Peyer's patch (tissue), 4 donors: ENCODE measurements around the gene EPHB1. TPM values are rescaled to one million over a fixed set of nuclear protein-coding genes. Genes with fewer than 3 reads are reported as not detected.

Source experiments
- DNase-seq, 3 donors: peaks; one replicate each; pipeline ENCODE4 v3.0.0-alpha.2; 2017 to 2019
- H3K27ac ChIP-seq, 4 donors: fragments of 200-600 bp; sonication (generic); one replicate each; pipeline ENCODE4 v1.5.1; 2016 to 2019
- H3K27me3 ChIP-seq, 2 donors: fragments of 200-600 bp; sonication (generic); one replicate each; pipeline ENCODE4 v1.5.1; 2019
- H3K36me3 ChIP-seq, 3 donors: fragments of 200-600 bp; sonication (generic); one replicate each; pipeline ENCODE4 v1.5.1; 2016 to 2019
- H3K4me1 ChIP-seq, 4 donors: fragments of 200-600 bp; sonication (generic); one replicate each; pipeline ENCODE4 v1.5.1; 2016 to 2019
- H3K4me3 ChIP-seq, 4 donors: fragments of 200-600 bp; sonication (generic); 1 replicate in 3 of 4; 2 replicates in 1 of 4; pipeline ENCODE4 v1.5.1; 2016 to 2019; ENCODE audit warnings: mild to moderate bottlenecking in 1 of 4
- H3K9me3 ChIP-seq, 4 donors: fragments of 200-600 bp; sonication (generic); one replicate each; pipeline ENCODE4 v1.5.1; 2016 to 2019; ENCODE audit warnings: mild to moderate bottlenecking in 1 of 4
- CTCF ChIP-seq, 6 experiments: fragments of 450-650 bp in 4 of 6; fragments of 200-600 bp in 2 of 6; sonication (generic) in 1 of 6; IDR thresholded peaks; one replicate each; pipeline ENCODE4 v1.5.1; 2017 to 2019; ENCODE audit warnings: antibody characterized with exemption in 6 of 6, mild to moderate bottlenecking in 3 of 6, moderate library complexity in 1 of 6
- POLR2A ChIP-seq, 2 donors: fragments of 450-650 bp; IDR thresholded peaks; one replicate each; pipeline ENCODE4 v1.5.1; 2017; ENCODE audit warnings: antibody characterized with exemption in 2 of 2, mild to moderate bottlenecking in 2 of 2, moderate library complexity in 2 of 2
- total RNA-seq, 4 donors: library from RNA; depleted of rRNA; stranded (reverse); fragments of >200 nt; gene quantifications; one replicate each; pipeline ENCODE4 v1.1.0, GENCODE V29; 2016

EPHB1 gene
- total RNA-seq, 4 donors from 2014 or later: 0.18 to 3.2 (median 0.68) TPM

DNA sequence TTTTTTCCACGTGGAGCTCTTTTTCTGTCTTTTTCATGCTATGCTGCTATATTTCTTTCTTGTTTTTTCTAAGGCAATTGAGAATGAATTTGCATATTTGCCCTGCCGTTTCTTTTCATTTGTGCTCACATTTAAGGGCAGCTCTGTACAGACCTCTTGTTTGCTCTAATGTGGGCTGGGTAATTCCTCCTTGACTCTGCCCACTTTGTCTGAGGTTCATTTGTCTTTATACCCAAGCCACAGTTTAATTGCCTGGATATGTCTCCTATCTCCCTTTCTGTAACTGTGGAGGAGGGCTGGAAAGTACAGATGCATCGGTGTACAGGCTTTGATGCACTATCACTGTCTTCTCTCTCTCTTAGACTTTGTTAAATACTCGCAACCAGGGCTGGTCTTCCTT is 195.9 kb downstream of the EPHB1 start:
- H3K4me1 ChIP-seq: no peaks in the 10 kb centered on the region
- H3K9me3 ChIP-seq: no peaks in the 10 kb centered on the region
- H3K36me3 ChIP-seq: no peaks in the 10 kb centered on the region
- H3K4me3 ChIP-seq: no peak overlapping the region
- no peaks in the 10 kb centered on the region for H3K27me3 ChIP-seq
- no peak for TF ChIP-seq POLR2A (IDR thresholded peaks at IDR 0.05)
- no peak for TF ChIP-seq CTCF (IDR thresholded peaks at IDR 0.05)
- no peak overlapping the region for H3K27ac ChIP-seq
- DNase-seq: no peak

GRCh38 chr3:134991472-134992010 is 196.5 kb downstream of the EPHB1 start:
- TF ChIP-seq POLR2A (IDR thresholded peaks at IDR 0.05) (no peak), CTCF (IDR thresholded peaks at IDR 0.05) (no peak)
- Histone ChIP-seq H3K9me3 (no peaks in the 10 kb centered on the region), H3K27ac (no peak overlapping the region), H3K36me3 (no peaks in the 10 kb centered on the region), H3K4me3 (no peak overlapping the region), H3K4me1 (no peaks in the 10 kb centered on the region), H3K27me3 (no peaks in the 10 kb centered on the region)
- no peak for DNase-seq

GRCh38 chr3:134992180-134992579 is 197.1 kb downstream of the EPHB1 start:
- Histone ChIP-seq H3K27ac (no peak overlapping the region), H3K36me3 (no peaks in the 10 kb centered on the region), H3K27me3 (no peaks in the 10 kb centered on the region), H3K9me3 (no peaks in the 10 kb centered on the region), H3K4me3 (no peak overlapping the region), H3K4me1 (no peaks in the 10 kb centered on the region)
- no peak for DNase-seq
- no peak for TF ChIP-seq CTCF (IDR thresholded peaks at IDR 0.05)
- TF ChIP-seq POLR2A (IDR thresholded peaks at IDR 0.05): no peak

DNA sequence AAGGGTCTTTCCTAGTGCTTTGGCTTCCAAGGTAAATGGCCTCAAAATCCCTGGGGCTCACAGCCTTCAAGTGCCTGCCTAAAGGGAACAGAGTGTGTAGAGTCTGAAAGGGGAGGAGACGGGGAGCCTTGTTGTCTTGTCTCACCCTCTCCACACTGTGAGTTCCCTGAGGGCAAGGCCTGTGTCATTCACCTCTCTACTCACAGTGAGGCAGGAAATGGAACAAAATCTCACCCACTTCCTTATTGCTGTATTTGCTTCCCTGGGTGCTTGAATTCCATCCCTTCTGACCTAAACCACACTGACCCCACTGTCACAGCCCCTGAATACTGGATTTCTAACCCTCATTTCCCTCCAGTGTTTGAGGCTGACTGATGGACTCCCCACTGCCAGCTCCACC is 197.5 kb downstream of the EPHB1 start:
- H3K27ac ChIP-seq: no peak overlapping the region
- H3K4me1 ChIP-seq: no peaks in the 10 kb centered on the region
- H3K36me3 ChIP-seq: no peaks in the 10 kb centered on the region
- H3K9me3 ChIP-seq: no peaks in the 10 kb centered on the region
- no peak overlapping the region for H3K4me3 ChIP-seq
- no peaks in the 10 kb centered on the region for H3K27me3 ChIP-seq
- no peak for TF ChIP-seq POLR2A (IDR thresholded peaks at IDR 0.05)
- no peak for DNase-seq

DNA sequence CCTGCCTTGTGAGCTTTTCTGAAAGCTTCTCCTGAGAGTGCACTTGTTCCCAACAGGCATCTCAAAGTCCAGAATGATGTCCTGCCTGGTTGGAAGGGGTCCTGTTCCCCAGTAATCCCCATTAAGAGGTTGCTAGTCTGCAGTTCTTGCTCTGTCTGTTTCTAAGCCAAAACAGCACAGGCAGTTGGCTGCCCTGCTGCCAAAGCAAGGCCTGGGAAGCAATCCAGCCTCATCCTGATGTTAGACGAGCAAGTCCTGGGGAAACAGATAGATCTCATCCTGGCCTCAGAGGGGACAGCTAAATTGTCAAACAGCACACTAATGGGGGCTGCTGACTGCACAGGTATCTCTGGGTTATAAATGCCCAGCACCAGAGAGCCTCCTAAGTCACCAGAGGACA is 198.0 kb downstream of the EPHB1 start:
- Histone ChIP-seq H3K9me3 (no peaks in the 10 kb centered on the region), H3K4me1 (no peaks in the 10 kb centered on the region), H3K4me3 (no peak overlapping the region), H3K27ac (no peak overlapping the region), H3K27me3 (no peaks in the 10 kb centered on the region), H3K36me3 (no peaks in the 10 kb centered on the region)
- TF ChIP-seq CTCF (IDR thresholded peaks at IDR 0.05) (no peak), POLR2A (IDR thresholded peaks at IDR 0.05) (no peak)
- no peak for DNase-seq

- TF ChIP-seq POLR2A (IDR thresholded peaks at IDR 0.05): no peak
- TF ChIP-seq CTCF (IDR thresholded peaks at IDR 0.05): no peak
- no peak overlapping the region for H3K4me3 ChIP-seq
- H3K36me3 ChIP-seq: no peaks in the 10 kb centered on the region
- H3K9me3 ChIP-seq: no peaks in the 10 kb centered on the region
- H3K27me3 ChIP-seq: no peaks in the 10 kb centered on the region
- no peak for DNase-seq
- H3K27ac ChIP-seq: no peak overlapping the region
- H3K4me1 ChIP-seq: no peaks in the 10 kb centered on the region
These were observed 203.1 kb downstream of the EPHB1 start for GRCh38 chr3:134998158-134998557.
